H1 (cell line): ENCODE measurements around the gene PRDM5. TPM values are rescaled to one million over a fixed set of nuclear protein-coding genes. Genes with fewer than 3 reads are reported as not detected.

Source experiments
- ASH2L ChIP-seq: fragments of 200-600, 300-600 bp; sonication (generic); IDR thresholded peaks from one replicate; pipeline ENCODE4 v1.7.1; 2017; ENCODE audit warnings: low read length
- CEBPB ChIP-seq: IDR thresholded peaks from 2 replicates; pipeline ENCODE4 v1.6.1; 2012; ENCODE audit warnings: low read depth, low read length
- EP300 ChIP-seq, 2 experiments: IDR thresholded peaks; 1 replicate in 1 of 2; 2 replicates in 1 of 2; pipeline ENCODE4 v1.6.1; 2011 to 2012; ENCODE audit warnings: low read depth in 2 of 2, low read length in 2 of 2, mild to moderate bottlenecking in 2 of 2, borderline replicate concordance in 1 of 2, inconsistent platforms in 1 of 2, moderate library complexity in 1 of 2
- PHF8 ChIP-seq: fragments of 200-600 bp; sonication (generic); conservative IDR thresholded peaks from 2 replicates; pipeline ENCODE4 v1.7.1; 2012; ENCODE audit warnings: low read depth, mild to moderate bottlenecking, inconsistent platforms, low read length, moderate library complexity
- polyA plus RNA-seq, 7 experiments: library from polyadenylated mRNA; depleted of rRNA in 3 of 7; stranded (reverse) in 5 of 7; unstranded in 2 of 7; fragments of >200 nt in 5 of 7; fragments of 200-250 nt in 2 of 7; gene quantifications; 1 replicate in 5 of 7; 2 replicates in 1 of 7; 4 replicates in 1 of 7; pipeline versions ENCODE4 v1.2.1 to v1.2.3, GENCODE V29; 2011 to 2013; ENCODE audit warnings: missing spikeins in 2 of 7, mixed read lengths in 2 of 7
- total RNA-seq: library from RNA; stranded (reverse); fragmentation: NEBNext Ultra II Directional; extraction: Animal tissue kit (Norgen Biotek cat#: 25700); gene quantifications from 2 replicates; pipeline ENCODE4 v1.2.1, GENCODE V29; 2021

PRDM5 gene
- total and polyA plus RNA-seq, 2 of the 8 experiments (the other 6 are each of a cell fraction or from before 2014, with no cell fraction given) = 8.2 to 23.4 TPM

- TF ChIP-seq PHF8 (no peak), ASH2L (no peak), EP300 (IDR thresholded peaks at IDR 0.05; ENCODE audit: borderline replicate concordance in 1 of 2, low read depth in 2 of 2, low read length in 2 of 2) (no peak), CEBPB (no peak)
Observed at GRCh38 chr4:120815361-120815760, 107.2 kb downstream of the PRDM5 start (continued).
